ENCODE measurements around the gene OPN1MW3. TPM values are rescaled to one million over a fixed set of nuclear protein-coding genes. Genes with fewer than 3 reads are reported as not detected.

Gene OPN1MW3
- total RNA-seq: not detected in 2 replicates

DNA sequence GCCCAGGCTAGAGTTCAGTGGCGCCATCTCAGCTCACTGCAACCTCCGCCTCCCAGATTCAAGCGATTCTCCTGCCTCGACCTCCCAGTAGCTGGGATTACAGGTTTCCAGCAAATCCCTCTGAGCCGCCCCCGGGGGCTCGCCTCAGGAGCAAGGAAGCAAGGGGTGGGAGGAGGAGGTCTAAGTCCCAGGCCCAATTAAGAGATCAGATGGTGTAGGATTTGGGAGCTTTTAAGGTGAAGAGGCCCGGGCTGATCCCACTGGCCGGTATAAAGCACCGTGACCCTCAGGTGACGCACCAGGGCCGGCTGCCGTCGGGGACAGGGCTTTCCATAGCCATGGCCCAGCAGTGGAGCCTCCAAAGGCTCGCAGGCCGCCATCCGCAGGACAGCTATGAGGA, at the start of gene OPN1MW3:
Gene OPN1MW3 (plus strand): TSS at position 301 of the 400 bp plus-strand sequence. CDS start 38 bp downstream, at position 339.

DNA sequence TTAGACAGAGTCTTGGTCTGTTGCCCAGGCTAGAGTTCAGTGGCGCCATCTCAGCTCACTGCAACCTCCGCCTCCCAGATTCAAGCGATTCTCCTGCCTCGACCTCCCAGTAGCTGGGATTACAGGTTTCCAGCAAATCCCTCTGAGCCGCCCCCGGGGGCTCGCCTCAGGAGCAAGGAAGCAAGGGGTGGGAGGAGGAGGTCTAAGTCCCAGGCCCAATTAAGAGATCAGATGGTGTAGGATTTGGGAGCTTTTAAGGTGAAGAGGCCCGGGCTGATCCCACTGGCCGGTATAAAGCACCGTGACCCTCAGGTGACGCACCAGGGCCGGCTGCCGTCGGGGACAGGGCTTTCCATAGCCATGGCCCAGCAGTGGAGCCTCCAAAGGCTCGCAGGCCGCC, 37.9 kb upstream of the OPN1MW3 start, which contains the start of gene OPN1MW2:
Gene OPN1MW2 (plus strand): TSS at position 301 of the 400 bp plus-strand sequence. CDS start 60 bp downstream, at position 361.

DNA sequence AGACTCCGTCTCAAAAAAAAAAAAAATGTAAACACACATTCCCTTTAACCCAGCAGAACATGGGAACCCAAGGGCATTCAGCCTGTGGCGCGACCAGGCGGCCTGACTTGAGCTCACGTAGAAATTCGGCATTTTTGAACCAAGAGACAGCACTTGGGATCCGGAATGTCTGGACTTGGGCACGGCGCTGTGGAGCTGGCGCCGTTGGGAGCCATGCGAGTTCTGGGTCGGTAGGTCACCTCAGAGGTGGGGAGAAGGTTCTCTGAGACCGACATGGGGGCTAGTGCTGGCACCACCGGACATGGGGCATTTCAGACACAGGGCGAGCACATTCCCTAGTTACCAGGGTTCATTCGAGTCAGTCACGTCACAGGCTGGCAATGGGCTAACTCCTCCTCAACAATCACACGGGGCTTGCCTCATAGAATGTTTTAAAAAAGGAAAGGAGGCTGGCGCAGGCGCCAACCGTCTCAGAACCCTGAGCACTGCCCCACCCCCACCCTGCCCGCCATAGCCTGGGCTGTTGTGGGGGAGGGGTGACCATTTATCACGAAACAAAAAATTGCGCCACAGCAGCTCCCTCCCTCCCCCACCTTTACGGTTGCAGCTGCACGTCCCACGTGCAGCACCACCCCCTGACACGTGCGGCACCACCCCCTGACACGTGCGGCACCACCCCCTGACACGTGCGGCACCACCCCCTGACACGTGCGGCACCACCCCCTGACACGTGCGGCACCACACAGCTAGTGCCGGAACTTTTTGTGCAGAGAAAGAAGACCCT, 37.6 kb downstream of the OPN1MW3 start, which contains the start of gene TEX28:
Gene TEX28 (minus strand): TSS at position 334 of the 784 bp plus-strand sequence. CDS start 3,007 bp downstream, outside the sequence.

DNA sequence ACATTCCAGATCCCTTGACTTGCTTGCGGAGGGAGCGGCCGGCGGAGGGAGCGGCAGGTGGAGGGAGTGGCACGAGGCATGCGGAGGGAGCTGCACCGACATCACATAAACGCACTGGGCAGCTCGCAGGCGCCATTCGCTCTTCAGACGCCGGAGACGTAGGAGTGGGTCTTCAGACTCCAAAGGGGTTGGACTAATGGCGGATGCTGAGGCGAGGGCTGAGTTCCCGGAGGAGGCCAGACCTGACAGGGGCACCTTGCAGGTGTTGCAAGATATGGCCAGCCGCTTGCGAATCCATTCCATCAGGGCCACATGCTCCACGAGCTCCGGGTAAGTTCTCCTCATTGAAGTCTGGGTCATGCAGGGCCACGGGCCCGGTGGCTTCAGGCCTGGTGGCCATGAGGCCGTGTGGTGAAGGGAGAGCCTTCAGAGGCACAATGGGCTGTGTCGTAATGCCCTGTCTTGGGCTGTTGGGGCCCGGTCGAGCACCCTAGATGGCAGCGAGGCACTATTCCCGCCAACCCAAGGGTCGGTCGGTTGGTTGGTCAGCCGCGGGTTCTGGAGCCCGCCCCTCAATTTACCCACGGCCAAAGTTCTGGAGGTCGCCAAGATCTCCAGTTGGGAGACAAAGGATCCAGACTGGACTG, 38.4 kb downstream of the OPN1MW3 start, which contains the start of gene TKTL1:
Gene TKTL1 (plus strand): TSS at position 132 of the 647 bp plus-strand sequence. CDS start 65 bp downstream, at position 197.

Other genes starting within 250 kb of the OPN1MW3 start
- gene IRAK1, start 237.7 kb upstream of the OPN1MW3 start, total RNA-seq: 57.1 and 89.2 TPM in 2 replicates
- gene MECP2, start 159.9 kb upstream of the OPN1MW3 start, total RNA-seq: 21.2 and 24.4 TPM in 2 replicates
- not detected in 2 replicates for gene OPN1LW, start 113.3 kb upstream of the OPN1MW3 start, total RNA-seq
- not detected in 2 replicates for gene OPN1MW, start 75.0 kb upstream of the OPN1MW3 start, total RNA-seq
- gene OPN1MW2, start 37.8 kb upstream of the OPN1MW3 start, total RNA-seq: not detected in 2 replicates
- gene TEX28, start 37.5 kb downstream of the OPN1MW3 start, total RNA-seq: not detected in 2 replicates
- not detected in 2 replicates for gene TKTL1, start 38.2 kb downstream of the OPN1MW3 start, total RNA-seq
- gene FLNA, start 117.1 kb downstream of the OPN1MW3 start, total RNA-seq: 745 and 2,487 TPM in 2 replicates
- 66.7 and 79.0 TPM in 2 replicates for gene EMD, start 121.7 kb downstream of the OPN1MW3 start, total RNA-seq
- gene RPL10, start 140.8 kb downstream of the OPN1MW3 start, total RNA-seq: 7,452 and 8,826 TPM in 2 replicates
- gene DNASE1L1, start 151.7 kb downstream of the OPN1MW3 start, total RNA-seq: 47.1 and 58.0 TPM in 2 replicates
- gene TAFAZZIN, start 154.0 kb downstream of the OPN1MW3 start, total RNA-seq: 15.8 and 28.1 TPM in 2 replicates
- 46.5 and 60.7 TPM in 2 replicates for gene ATP6AP1, start 171.1 kb downstream of the OPN1MW3 start, total RNA-seq
- gene GDI1, start 179.6 kb downstream of the OPN1MW3 start, total RNA-seq: 77.9 and 123 TPM in 2 replicates
- gene FAM50A, start 186.6 kb downstream of the OPN1MW3 start, total RNA-seq: 40.3 and 53.5 TPM in 2 replicates
- 7.2 and 14.2 TPM in 2 replicates for gene PLXNA3, start 200.7 kb downstream of the OPN1MW3 start, total RNA-seq
- 22.4 and 30.4 TPM in 2 replicates for gene LAGE3, start 221.7 kb downstream of the OPN1MW3 start, total RNA-seq
- gene UBL4A, start 229.0 kb downstream of the OPN1MW3 start, total RNA-seq: 42.8 and 49.4 TPM in 2 replicates
- gene SLC10A3, start 233.0 kb downstream of the OPN1MW3 start, total RNA-seq: 29.9 and 37.5 TPM in 2 replicates

Measured in epithelial cell of alveolus of lung (primary cell).